Stimulated activated CD4-positive, alpha-beta T cell treated with anti-CD3 and anti-CD28 coated beads, TNF-alpha, amount 100 ng/mL, for 4 hours (primary cell): Measurements from ENCODE around the gene GRIFIN.

Experiments used
- DNase-seq, 3 experiments: peaks; one replicate each; pipeline ENCODE4 v3.0.0-alpha.2; 2020; ENCODE audit warnings: low read depth in 3 of 3

GRIFIN gene

GRCh38 chr7:2498708-2499107 is 22.5 kb upstream of the GRIFIN start:
- DNase-seq, result no peak

GRCh38 chr7:2497500-2498336 is 21.5 kb upstream of the GRIFIN start:
- no peak for DNase-seq

GRCh38 chr7:2497065-2497464 is 20.9 kb upstream of the GRIFIN start:
- no peak for DNase-seq

GRCh38 chr7:2496375-2496774 is 20.2 kb upstream of the GRIFIN start:
- no peak for DNase-seq

GRCh38 chr7:2495418-2496299 is 19.5 kb upstream of the GRIFIN start:
- DNase-seq, result no peak

- no peak for DNase-seq
Observed at GRCh38 chr7:2494191-2495130, 18.3 kb upstream of the GRIFIN start.

- no peak for DNase-seq
Observed at GRCh38 chr7:2493205-2494164, 17.3 kb upstream of the GRIFIN start.

- no peak for DNase-seq
Observed at GRCh38 chr7:2492038-2492437, 15.8 kb upstream of the GRIFIN start.

- DNase-seq, result no peak
Observed at GRCh38 chr7:2490181-2490651, 14.0 kb upstream of the GRIFIN start.

- no peak for DNase-seq
Observed at GRCh38 chr7:2488681-2489080, 12.5 kb upstream of the GRIFIN start.

GRCh38 chr7:2488272-2488645 is 12.1 kb upstream of the GRIFIN start:
- no peak for DNase-seq

- DNase-seq, result no peak
Observed at GRCh38 chr7:2487586-2488271, 11.5 kb upstream of the GRIFIN start.

GRCh38 chr7:2484868-2485267 is 8.7 kb upstream of the GRIFIN start:
- no peak for DNase-seq

- no peak for DNase-seq
Observed at GRCh38 chr7:2483494-2483893, 7.3 kb upstream of the GRIFIN start.

GRCh38 chr7:2482725-2483451 is 6.7 kb upstream of the GRIFIN start:
- no peak for DNase-seq

- DNase-seq, result no peak
Observed at GRCh38 chr7:2481195-2481594, 5.0 kb upstream of the GRIFIN start.

- no peak for DNase-seq
Observed at GRCh38 chr7:2480070-2480408, 3.8 kb upstream of the GRIFIN start.

- no peak for DNase-seq
Observed at GRCh38 chr7:2479276-2480069, 3.3 kb upstream of the GRIFIN start.

- no peak for DNase-seq
Observed at GRCh38 chr7:2478800-2479199, 2.6 kb upstream of the GRIFIN start.
